ENCODE results near the gene PFKM.
A peak's percentile ranks its signal among the peaks of the same experiment; 100 is the strongest.

Gene PFKM

GRCh38 chr12:48119078-48119833 is at the start of gene PFKM:
TSS of gene PFKM (plus strand) at chr12:48119364. CDS start at chr12:48122775, 3,411 bp downstream.
- H3K4me3 Mint-ChIP-seq: peak within 1 kb of the TSS; percentile 86
- H3K27me3 Mint-ChIP-seq: peaks cover 15% of the 10 kb centered on the region
- H3K36me3 Mint-ChIP-seq: no peaks in the 10 kb centered on the region
- peak; percentile 84 for DNase-seq
- CTCF ChIA-PET: interaction anchor here (1.2 to 1.4 kb wide), 2 partner anchors 12 to 233 kb away, joined by 3 to 4 read pairs; no protein-coding TSS in a partner anchor
- H3K9me3 Mint-ChIP-seq: no peaks in the 10 kb centered on the region
- peaks cover 20% of the 10 kb centered on the region for H3K4me1 Mint-ChIP-seq
- no peak within 1 kb of the TSS for H3K27ac Mint-ChIP-seq

- CTCF ChIA-PET: interaction anchor here (1.2 kb wide), 1 partner anchor 119 kb away, joined by 3 read pairs; no protein-coding TSS in a partner anchor
- Mint-ChIP-seq H3K4me3 (no peak overlapping the region), H3K4me1 (no peaks in the 10 kb centered on the region), H3K9me3 (no peaks in the 10 kb centered on the region), H3K27ac (no peak overlapping the region), H3K27me3 (no peaks in the 10 kb centered on the region), H3K36me3 (peaks cover 48% of the 10 kb centered on the region)
- DNase-seq: no peak
These were observed 49.1 kb upstream of the PFKM start for GRCh38 chr12:48070033-48070432.

- CTCF ChIA-PET: no interaction called here
- Mint-ChIP-seq H3K27me3 (no peaks in the 10 kb centered on the region), H3K4me1 (no peaks in the 10 kb centered on the region), H3K36me3 (peaks cover 46% of the 10 kb centered on the region), H3K9me3 (no peaks in the 10 kb centered on the region), H3K27ac (no peak overlapping the region), H3K4me3 (no peak overlapping the region)
- no peak for DNase-seq
These were observed 48.4 kb upstream of the PFKM start for GRCh38 chr12:48070731-48071130.

- H3K4me3 Mint-ChIP-seq: no peak overlapping the region
- no peaks in the 10 kb centered on the region for H3K4me1 Mint-ChIP-seq
- no peak for DNase-seq
- H3K27ac Mint-ChIP-seq: no peak overlapping the region
- peaks cover 43% of the 10 kb centered on the region for H3K36me3 Mint-ChIP-seq
- CTCF ChIA-PET: interaction anchor here (0.7 kb wide), 1 partner anchor 1027 kb away, joined by 3 read pairs; no protein-coding TSS in a partner anchor
- no peaks in the 10 kb centered on the region for H3K9me3 Mint-ChIP-seq
- no peaks in the 10 kb centered on the region for H3K27me3 Mint-ChIP-seq
These were observed 47.4 kb upstream of the PFKM start for GRCh38 chr12:48071808-48072207.

- CTCF ChIA-PET: interaction anchor here (0.7 kb wide), 1 partner anchor 1026 kb away, joined by 3 read pairs; no protein-coding TSS in a partner anchor
- H3K36me3 Mint-ChIP-seq: peaks cover 44% of the 10 kb centered on the region
These were observed 46.9 kb upstream of the PFKM start for GRCh38 chr12:48072266-48072665.

GRCh38 chr12:48074266-48074665 is 44.9 kb upstream of the PFKM start:
- Mint-ChIP-seq H3K9me3 (no peaks in the 10 kb centered on the region), H3K27me3 (no peaks in the 10 kb centered on the region), H3K36me3 (peaks cover 43% of the 10 kb centered on the region), H3K4me1 (no peaks in the 10 kb centered on the region), H3K4me3 (no peak overlapping the region), H3K27ac (no peak overlapping the region)
- CTCF ChIA-PET: no interaction called here
- DNase-seq: no peak

More at GRCh38 chr12:48072266-48072665, 46.9 kb upstream of the PFKM start:
- Mint-ChIP-seq H3K4me1 (no peaks in the 10 kb centered on the region), H3K27me3 (no peaks in the 10 kb centered on the region), H3K9me3 (no peaks in the 10 kb centered on the region), H3K27ac (no peak overlapping the region), H3K4me3 (no peak overlapping the region)
- no peak for DNase-seq

- Mint-ChIP-seq H3K27me3 (no peaks in the 10 kb centered on the region), H3K27ac (no peak overlapping the region), H3K9me3 (no peaks in the 10 kb centered on the region), H3K4me1 (no peaks in the 10 kb centered on the region), H3K36me3 (peaks cover 32% of the 10 kb centered on the region), H3K4me3 (no peak overlapping the region)
- CTCF ChIA-PET: no interaction called here
- DNase-seq: no peak
These were observed 43.3 kb upstream of the PFKM start for GRCh38 chr12:48075832-48076231.

- Mint-ChIP-seq H3K4me3 (no peak overlapping the region), H3K9me3 (no peaks in the 10 kb centered on the region), H3K4me1 (no peaks in the 10 kb centered on the region), H3K27me3 (no peaks in the 10 kb centered on the region), H3K36me3 (peaks cover 34% of the 10 kb centered on the region), H3K27ac (no peak overlapping the region)
- no peak for DNase-seq
- CTCF ChIA-PET: interaction anchor here (1.2 kb wide), 1 partner anchor 26 kb away, joined by 4 read pairs; no protein-coding TSS in a partner anchor
These were observed 42.1 kb upstream of the PFKM start for GRCh38 chr12:48077111-48077510.

- Mint-ChIP-seq H3K4me3 (no peak overlapping the region), H3K27ac (no peak overlapping the region), H3K36me3 (peaks cover 30% of the 10 kb centered on the region), H3K9me3 (no peaks in the 10 kb centered on the region), H3K4me1 (no peaks in the 10 kb centered on the region), H3K27me3 (no peaks in the 10 kb centered on the region)
- CTCF ChIA-PET: no interaction called here
- DNase-seq: no peak
These were observed 40.3 kb upstream of the PFKM start for GRCh38 chr12:48078901-48079300.

GRCh38 chr12:48080285-48080684 is 38.9 kb upstream of the PFKM start:
- Mint-ChIP-seq H3K27me3 (no peaks in the 10 kb centered on the region), H3K4me1 (no peaks in the 10 kb centered on the region), H3K36me3 (peaks cover 28% of the 10 kb centered on the region), H3K9me3 (no peaks in the 10 kb centered on the region), H3K4me3 (no peak overlapping the region), H3K27ac (no peak overlapping the region)
- CTCF ChIA-PET: interaction anchor here (1.2 kb wide), 1 partner anchor 49 kb away, joined by 3 read pairs; no protein-coding TSS in a partner anchor
- no peak for DNase-seq

- H3K9me3 Mint-ChIP-seq: no peaks in the 10 kb centered on the region
- peaks cover 28% of the 10 kb centered on the region for H3K36me3 Mint-ChIP-seq
- H3K27me3 Mint-ChIP-seq: no peaks in the 10 kb centered on the region
- no peaks in the 10 kb centered on the region for H3K4me1 Mint-ChIP-seq
- CTCF ChIA-PET: no interaction called here
- DNase-seq: no peak
- no peak overlapping the region for H3K4me3 Mint-ChIP-seq
- no peak overlapping the region for H3K27ac Mint-ChIP-seq
These were observed 38.3 kb upstream of the PFKM start for GRCh38 chr12:48080821-48081220.

GRCh38 chr12:48084066-48084465 is 35.1 kb upstream of the PFKM start:
- CTCF ChIA-PET: interaction anchor here (1.2 to 2.8 kb wide), 3 partner anchors 23 to 81 kb away, joined by 3 to 6 read pairs (median 6); partner anchors contain the start of gene ASB8
- Mint-ChIP-seq H3K27me3 (no peaks in the 10 kb centered on the region), H3K27ac (no peak overlapping the region)

GRCh38 chr12:48084841-48085460 is 34.2 kb upstream of the PFKM start:
- no peaks in the 10 kb centered on the region for H3K27me3 Mint-ChIP-seq
- no peak for DNase-seq
- no peak overlapping the region for H3K27ac Mint-ChIP-seq
- H3K9me3 Mint-ChIP-seq: no peaks in the 10 kb centered on the region
- H3K4me1 Mint-ChIP-seq: no peaks in the 10 kb centered on the region
- peaks cover 27% of the 10 kb centered on the region for H3K36me3 Mint-ChIP-seq
- H3K4me3 Mint-ChIP-seq: no peak overlapping the region
- CTCF ChIA-PET: interaction anchor here (0.8 to 2.8 kb wide), 3 partner anchors 72 to 98 kb away, joined by 3 to 6 read pairs (median 6); partner anchors contain the start of genes ASB8 and CCDC184

More at GRCh38 chr12:48084066-48084465, 35.1 kb upstream of the PFKM start:
- Mint-ChIP-seq H3K9me3 (no peaks in the 10 kb centered on the region), H3K4me1 (no peaks in the 10 kb centered on the region), H3K4me3 (no peak overlapping the region), H3K36me3 (peaks cover 27% of the 10 kb centered on the region)
- no peak for DNase-seq

- DNase-seq: no peak
- H3K4me3 Mint-ChIP-seq: no peak overlapping the region
- no peaks in the 10 kb centered on the region for H3K9me3 Mint-ChIP-seq
- H3K36me3 Mint-ChIP-seq: peaks cover 28% of the 10 kb centered on the region
- no peak overlapping the region for H3K27ac Mint-ChIP-seq
- CTCF ChIA-PET: interaction anchor here (2.8 kb wide), 1 partner anchor 79 kb away, joined by 6 read pairs; no protein-coding TSS in a partner anchor
- no peaks in the 10 kb centered on the region for H3K27me3 Mint-ChIP-seq
- H3K4me1 Mint-ChIP-seq: no peaks in the 10 kb centered on the region
These were observed 32.8 kb upstream of the PFKM start for GRCh38 chr12:48086327-48086726.

All from activated naive CD4-positive, alpha-beta T cell treated with anti-CD3 and anti-CD28 coated beads, Interleukin-2, amount 10 ng/mL, durations not matched to agents 7 days and 5 days (primary cell).